ENCODE data around the gene ANKRD62. TPM values are rescaled to one million over a fixed set of nuclear protein-coding genes. Genes with fewer than 3 reads are reported as not detected.

Gene ANKRD62
- total and polyA plus RNA-seq, 4 donors = under 0.01 TPM; not detected in 3

- no peak overlapping the region for H3K9ac ChIP-seq (ENCODE audit: low read depth in 1 of 2, low read length in 2 of 2)
- DNase-seq (ENCODE audit: low spot score) = no peak
- no peak overlapping the region for H3K4me3 ChIP-seq (ENCODE audit: low read depth in 1 of 3, low read length in 3 of 3)
- H3K9me3 ChIP-seq (ENCODE audit: control insufficient read depth in 4 of 4, low read length in 3 of 4) = no peaks in the 10 kb centered on the region
- no peaks in the 10 kb centered on the region for H3K27me3 ChIP-seq (ENCODE audit: control insufficient read depth in 4 of 4, insufficient read depth in 4 of 4, low read length in 3 of 4)
- no peak overlapping the region for H3K27ac ChIP-seq (ENCODE audit: low read depth in 1 of 2, low read length in 2 of 2)
- no peaks in the 10 kb centered on the region for H3K36me3 ChIP-seq (ENCODE audit: control insufficient read depth in 4 of 4, insufficient read depth in 3 of 4, low read depth in 1 of 4, low read length in 3 of 4)
- TF ChIP-seq ATF3 (IDR thresholded peaks at IDR 0.05) (no peak), MAX (IDR thresholded peaks at IDR 0.05) (no peak), HNF4A (conservative IDR thresholded peaks at IDR 0.05) (no peak), FOXA1 (IDR thresholded peaks at IDR 0.05) (no peak), FOXA2 (IDR thresholded peaks at IDR 0.05) (no peak), RXRA (IDR thresholded peaks at IDR 0.05) (no peak), JUND (IDR thresholded peaks at IDR 0.05) (no peak), HNF4G (IDR thresholded peaks at IDR 0.05) (no peak), REST (IDR thresholded peaks at IDR 0.05) (no peak), YY1 (IDR thresholded peaks at IDR 0.05) (no peak), ZBTB33 (IDR thresholded peaks at IDR 0.05) (no peak), TAF1 (conservative IDR thresholded peaks at IDR 0.05) (no peak), CTCF (IDR thresholded peaks at IDR 0.05; ENCODE audit: low read depth, low read length, missing input control) (no peak), EGR1 (IDR thresholded peaks at IDR 0.05; ENCODE audit: low read depth in 2 of 2) (no peak), RAD21 (IDR thresholded peaks at IDR 0.05) (no peak)
- H3K4me1 ChIP-seq (ENCODE audit: control insufficient read depth in 4 of 4, insufficient read depth in 4 of 4, low read length in 3 of 4) = no peaks in the 10 kb centered on the region
- WGBS = 87% methylated on average over 9 of the region's 9 CpGs
Observed at GRCh38 chr18:12091538-12092141, 2.0 kb upstream of the ANKRD62 start.
